ENCODE data around the gene PQBP1. TPM values are rescaled to one million over a fixed set of nuclear protein-coding genes. Genes with fewer than 3 reads are reported as not detected.

PQBP1 gene
- total RNA-seq, 1 experiment from 2014 or later = 61.4 TPM

GRCh38 chrX:48901069-48901468, 3.3 kb downstream of the PQBP1 start:
- no peak for DNase-seq (ENCODE audit: low spot score)

- no peak for DNase-seq (ENCODE audit: low spot score)
These were observed 4.4 kb downstream of the PQBP1 start for GRCh38 chrX:48902135-48902534.

GRCh38 chrX:48902776-48903175, 5.0 kb downstream of the PQBP1 start:
- no peak for DNase-seq (ENCODE audit: low spot score)

- no peak for DNase-seq (ENCODE audit: low spot score)
These were observed 5.6 kb downstream of the PQBP1 start for GRCh38 chrX:48903290-48903689.

GRCh38 chrX:48904180-48904579, 6.5 kb downstream of the PQBP1 start:
- no peak for DNase-seq (ENCODE audit: low spot score)

GRCh38 chrX:48904626-48905025, 6.9 kb downstream of the PQBP1 start:
- DNase-seq (ENCODE audit: low spot score) = no peak

- no peak for DNase-seq (ENCODE audit: low spot score)
These were observed 7.5 kb downstream of the PQBP1 start for GRCh38 chrX:48905090-48905790.

- no peak for DNase-seq (ENCODE audit: low spot score)
These were observed 10.9 kb downstream of the PQBP1 start for GRCh38 chrX:48908600-48908999.

- no peak for DNase-seq (ENCODE audit: low spot score)
These were observed 12.1 kb downstream of the PQBP1 start for GRCh38 chrX:48909703-48910294.

GRCh38 chrX:48910926-48911411, 13.2 kb downstream of the PQBP1 start:
- DNase-seq (ENCODE audit: low spot score) = no peak

- peak; percentile 66 for DNase-seq (ENCODE audit: low spot score)
These were observed 13.9 kb downstream of the PQBP1 start, which contains the start of gene SLC35A2 for GRCh38 chrX:48911412-48912182. Gene SLC35A2 (minus strand): TSS chrX:48911646. CDS start chrX:48911636, 10 bp downstream.

- DNase-seq (ENCODE audit: low spot score) = no peak
These were observed 16.1 kb downstream of the PQBP1 start for GRCh38 chrX:48913605-48914366.

GRCh38 chrX:48914593-48915493, 17.1 kb downstream of the PQBP1 start:
- DNase-seq (ENCODE audit: low spot score) = no peak

- peak; percentile 91 for DNase-seq (ENCODE audit: low spot score)
These were observed 19.6 kb downstream of the PQBP1 start for GRCh38 chrX:48917139-48918001.

GRCh38 chrX:48918301-48918642, 20.5 kb downstream of the PQBP1 start:
- DNase-seq (ENCODE audit: low spot score) = no peak

- DNase-seq (ENCODE audit: low spot score) = peak; percentile 89
These were observed 21.1 kb downstream of the PQBP1 start, which contains the start of gene PIM2 for GRCh38 chrX:48918643-48919340. Gene PIM2 (minus strand): TSS chrX:48919024. CDS start chrX:48918834, 190 bp downstream.

- no peak for DNase-seq (ENCODE audit: low spot score)
These were observed 21.7 kb downstream of the PQBP1 start for GRCh38 chrX:48919360-48919841.

- DNase-seq (ENCODE audit: low spot score) = no peak
These were observed 22.4 kb downstream of the PQBP1 start for GRCh38 chrX:48919947-48920717.
